GM11168 (cell line): ENCODE measurements around the gene SAPCD2.
"Not testable (repeated sequence)": the region's sequence is repeated elsewhere in the genome, so short reads cannot be mapped to it uniquely, and the experiment has no call there.

Source experiments
- in situ Hi-C: fragments of 300-500 bp; cut with MboI; formaldehyde crosslinking; loops from one replicate; pipeline ENCODE4 v1.12.0; 2022; ENCODE audit warnings: low sequenced_read_pairs; ENCODE audit not compliant: unreplicated experiment

Gene SAPCD2

DNA sequence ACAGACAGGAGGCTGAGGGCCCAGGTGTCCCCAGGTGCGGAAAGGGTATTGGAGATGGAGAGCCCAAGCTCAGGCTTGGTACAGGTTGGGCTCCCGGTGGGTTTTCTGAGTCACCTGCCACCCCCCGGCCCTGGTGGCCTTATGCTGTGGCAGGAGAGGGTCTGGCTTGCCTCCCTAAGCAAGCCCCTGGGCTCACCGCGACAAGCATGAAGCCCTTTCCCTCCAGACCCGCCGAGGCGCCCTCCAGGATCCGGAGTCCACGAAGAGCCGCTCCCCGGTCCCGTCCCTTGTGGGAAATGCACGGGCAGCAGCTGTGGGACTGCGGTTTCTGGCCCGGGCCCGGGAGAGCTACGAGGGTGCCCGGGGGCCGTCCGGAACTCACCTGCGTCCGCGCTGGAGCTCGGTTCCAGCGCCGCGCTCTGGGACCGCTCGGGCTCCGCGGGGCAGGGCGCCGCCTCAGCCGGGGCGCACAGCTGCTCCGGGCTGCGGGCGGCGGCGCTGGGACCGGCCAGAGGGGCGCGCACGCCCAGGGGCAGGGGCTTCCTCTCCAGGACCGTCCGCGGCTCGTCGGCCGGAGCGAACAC, 757 bp downstream of the SAPCD2 start:
- in situ Hi-C loops = no loop called here

DNA sequence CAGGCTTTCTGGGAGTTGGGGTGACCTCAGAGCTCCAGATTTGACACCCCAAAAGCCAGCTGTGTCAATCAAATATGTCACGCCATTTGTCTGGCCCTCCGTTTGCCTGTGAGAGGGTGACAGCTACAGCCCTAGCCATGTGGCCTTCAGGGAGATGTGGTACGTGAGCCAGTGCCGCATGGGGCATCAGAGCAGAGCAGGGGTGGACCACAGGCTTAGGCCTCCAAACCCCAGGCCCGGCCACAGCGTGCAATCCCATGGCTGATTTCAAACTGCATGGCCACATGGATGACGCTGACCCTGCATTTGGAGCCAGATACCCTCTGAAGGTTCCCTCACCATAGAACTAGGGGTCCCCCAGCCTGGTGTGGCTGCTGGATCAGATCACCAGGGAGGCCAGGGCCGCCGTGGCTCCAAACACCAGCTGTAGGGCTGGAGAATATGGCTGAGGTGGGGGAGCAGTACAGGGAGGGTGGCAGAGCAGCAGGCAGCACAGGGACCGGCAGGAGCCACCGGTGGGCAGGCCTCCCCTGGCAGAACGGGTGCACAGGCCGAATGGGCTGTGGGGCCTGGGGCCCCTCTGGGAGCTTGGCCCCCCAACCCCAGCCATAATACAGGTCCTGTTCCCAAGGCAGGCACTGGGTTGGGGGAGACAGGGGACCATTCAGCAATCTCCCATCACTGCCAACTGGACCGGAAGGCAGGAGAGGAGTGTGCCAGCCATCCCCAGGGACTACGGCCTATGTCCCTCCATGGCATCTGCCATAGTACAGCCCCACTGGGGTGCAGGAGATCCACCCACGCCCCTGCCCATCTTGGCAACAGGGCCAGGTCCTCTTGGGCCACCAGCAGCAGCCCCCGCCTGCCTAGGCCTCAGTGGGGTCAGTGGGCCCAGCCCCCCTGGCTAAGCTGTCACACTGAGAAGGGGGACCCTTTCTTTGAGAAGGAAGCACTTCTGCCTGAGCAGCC, 1.5 kb downstream of the SAPCD2 start:
- in situ Hi-C loops = no loop called here

DNA sequence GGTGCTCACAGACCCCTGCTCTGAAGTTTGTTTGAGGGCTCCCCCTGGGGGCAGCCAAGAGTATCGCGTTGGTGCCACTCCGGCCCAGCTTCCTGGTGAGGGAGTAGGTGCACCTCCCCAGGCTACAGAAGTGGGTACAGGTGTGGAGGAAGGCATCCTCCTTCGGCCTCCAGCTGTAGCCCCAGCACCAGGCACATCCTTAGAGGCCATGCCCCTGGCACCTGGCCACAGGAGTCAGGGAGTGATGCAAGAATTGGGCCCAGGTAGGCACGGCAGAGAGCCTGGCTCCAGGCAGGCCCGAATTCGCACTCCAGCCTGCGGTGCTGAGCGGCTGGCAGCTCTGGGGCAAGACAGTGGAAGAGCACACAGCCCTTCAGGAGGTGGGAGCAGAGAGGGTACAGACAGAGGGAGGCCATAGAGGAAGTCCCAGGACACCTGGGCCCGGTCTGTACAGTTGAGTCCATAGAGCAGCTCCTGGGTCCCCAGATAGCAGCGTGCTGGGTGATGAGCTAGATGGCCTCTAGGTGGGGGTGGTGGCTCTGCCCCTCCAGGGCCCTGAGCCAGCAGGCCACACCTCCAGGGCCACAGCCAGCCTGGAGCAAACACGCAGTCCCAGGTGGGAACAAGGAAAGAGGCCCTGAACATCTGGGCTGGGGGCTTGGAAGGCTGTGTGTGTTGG, 2.4 kb downstream of the SAPCD2 start:
- in situ Hi-C loops = no loop called here

DNA sequence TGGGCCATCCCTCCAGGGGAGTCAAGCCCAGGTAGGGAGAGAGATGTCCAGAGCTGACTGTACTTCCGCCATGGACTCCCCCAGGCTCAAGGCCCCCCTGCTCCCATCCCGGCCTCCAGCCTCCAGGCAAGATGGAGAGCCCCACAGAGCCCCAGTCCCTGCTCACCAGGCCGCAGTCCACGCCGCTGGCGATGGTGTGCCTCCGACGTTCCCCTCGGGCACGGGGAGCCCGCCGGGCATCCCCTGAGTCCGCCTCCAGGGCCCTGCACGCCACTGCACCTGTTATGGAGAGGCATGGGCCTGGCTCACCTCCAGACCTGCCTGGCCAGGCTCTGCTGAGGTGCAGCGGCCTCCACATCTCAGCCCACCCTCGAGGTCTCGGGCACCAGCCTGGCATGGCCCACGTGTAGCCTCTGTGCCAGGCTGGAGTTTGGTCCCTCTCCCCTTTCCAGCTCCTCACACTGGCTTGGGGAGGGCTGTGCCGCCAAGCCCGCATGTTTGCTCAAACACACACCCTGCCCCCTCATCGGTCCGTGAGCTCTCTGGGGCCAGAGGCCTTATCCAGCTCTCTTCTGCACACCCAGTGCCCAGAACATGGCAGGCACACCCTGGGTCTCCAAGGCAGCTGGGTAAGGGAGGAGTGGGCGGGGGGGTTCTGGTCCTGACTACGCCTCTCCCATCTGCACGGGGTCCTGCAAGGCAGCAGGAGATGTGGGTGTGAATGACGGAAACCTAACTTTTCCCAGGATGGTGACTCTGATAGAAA, 4.1 kb downstream of the SAPCD2 start:
- in situ Hi-C loops = no loop called here

DNA sequence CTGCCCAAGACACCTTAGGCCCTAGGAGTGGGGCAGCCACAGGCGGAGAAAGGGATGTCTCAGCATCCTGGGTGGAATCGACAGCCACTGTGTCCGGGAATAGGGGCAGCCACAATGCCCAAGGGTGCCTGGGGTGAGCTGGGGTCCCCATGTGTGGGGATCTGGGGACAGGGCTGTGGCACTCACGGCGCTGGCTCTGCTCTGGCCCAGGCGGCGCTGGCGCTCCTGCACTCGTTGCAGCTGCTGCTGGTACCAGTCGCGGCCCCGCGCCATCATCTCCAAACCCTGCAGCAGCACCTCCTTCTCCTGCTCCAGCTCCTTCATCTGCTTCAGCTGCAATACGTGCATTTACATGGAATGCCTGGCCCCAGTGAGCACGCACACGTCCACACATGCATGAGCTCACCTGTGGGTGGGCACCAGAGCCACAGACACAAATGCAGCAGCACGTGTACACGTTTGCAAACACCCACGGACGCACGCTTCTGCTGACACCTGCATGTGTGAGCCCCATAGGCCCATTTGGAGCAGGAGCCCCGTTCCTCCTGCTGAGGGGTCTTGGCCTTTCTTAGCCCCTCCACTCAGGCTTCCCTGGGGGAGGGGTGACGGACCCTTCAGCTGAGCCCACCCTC, 4.9 kb downstream of the SAPCD2 start:
- in situ Hi-C loops = no loop called here

DNA sequence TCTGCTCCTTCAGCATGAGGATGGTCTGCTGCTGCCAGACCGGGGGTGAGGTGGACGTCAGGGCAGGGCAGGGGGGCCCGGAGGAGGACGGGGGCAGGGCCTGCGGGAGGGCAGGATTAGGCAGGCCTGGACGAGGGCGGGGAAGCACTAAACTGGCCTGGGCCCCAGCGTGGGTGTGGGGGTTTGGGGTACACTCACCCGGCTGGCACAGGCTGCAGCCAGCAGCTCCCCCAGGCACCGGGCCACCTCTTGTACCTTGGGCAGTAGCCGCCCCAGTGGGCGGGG, 5.5 kb downstream of the SAPCD2 start:
- in situ Hi-C loops = no loop called here

DNA sequence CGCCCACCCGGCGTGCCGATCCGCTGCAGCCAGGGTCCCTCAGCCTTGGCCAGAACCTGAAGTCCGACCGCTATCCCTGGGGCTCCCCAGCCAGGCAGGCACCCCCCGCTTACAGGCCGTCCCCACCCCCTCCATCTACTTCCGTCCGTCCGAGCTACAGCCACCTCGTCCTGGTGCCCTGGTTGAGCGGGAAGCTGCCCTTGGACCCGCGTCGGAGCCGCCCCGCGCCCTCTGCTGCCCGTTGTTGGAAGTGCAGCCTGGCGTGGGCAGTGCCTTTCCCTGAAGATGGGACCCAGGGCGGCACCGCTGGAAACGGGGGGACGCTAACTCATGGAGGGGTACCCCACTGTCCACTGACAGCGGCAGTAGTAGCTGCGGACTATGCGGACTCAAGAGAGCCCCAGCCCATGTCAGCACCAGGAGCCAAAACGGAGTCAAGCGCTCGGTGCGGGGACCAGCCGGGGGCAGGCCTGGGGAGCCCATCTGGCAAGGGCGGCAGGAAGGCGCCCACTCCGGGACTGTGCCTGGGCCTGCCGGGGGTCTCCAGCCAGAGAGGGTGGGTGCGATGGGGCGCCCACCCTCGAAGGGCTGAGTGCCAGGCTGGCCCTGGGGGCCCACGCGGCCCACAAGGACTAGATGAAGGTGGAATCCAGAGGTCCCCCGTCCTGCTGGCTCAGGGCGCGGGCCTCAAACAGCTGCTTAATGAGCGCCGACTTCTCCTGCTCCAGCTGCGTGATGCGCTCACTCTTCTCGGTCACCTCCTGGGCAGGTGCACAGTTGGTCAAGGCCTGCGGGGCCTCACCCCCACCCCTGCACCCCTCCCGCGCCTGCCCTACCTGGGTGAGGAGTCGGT, 6.1 kb downstream of the SAPCD2 start:
- in situ Hi-C loops = no loop called here

DNA sequence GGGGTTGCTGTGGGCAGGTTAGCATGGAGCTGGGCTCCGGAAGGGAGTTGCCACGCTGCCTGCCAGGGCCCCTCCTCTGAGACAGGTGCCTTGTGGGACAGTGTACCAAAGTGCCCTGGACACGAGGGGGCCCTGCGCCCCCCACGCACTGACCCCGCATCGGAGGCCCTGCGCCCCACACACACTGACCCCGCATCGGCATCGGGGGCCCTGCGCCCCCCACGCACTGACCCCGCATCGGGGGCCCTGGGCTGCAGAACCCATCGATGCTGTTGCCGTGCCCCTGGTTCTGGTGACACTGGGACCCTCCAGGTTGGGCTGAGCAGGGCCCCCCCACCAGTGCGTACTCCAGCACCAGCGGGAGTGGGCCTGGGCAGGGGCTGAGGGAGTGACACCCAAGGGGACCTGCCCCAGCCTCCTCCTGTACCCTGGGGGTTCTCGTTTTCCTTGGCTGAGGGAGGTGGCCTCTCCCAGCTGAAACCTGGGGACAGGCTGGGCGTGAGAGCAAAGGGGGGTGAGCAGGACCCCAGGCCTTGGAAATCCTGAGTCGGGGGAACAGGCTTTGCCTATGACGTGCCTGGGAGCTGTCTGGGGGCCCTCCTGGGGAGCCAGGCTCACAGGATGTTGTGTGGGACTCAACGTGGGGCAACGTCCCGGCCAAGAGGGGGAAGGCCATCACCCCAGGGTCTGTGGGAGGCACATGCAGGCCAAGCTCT, 6.9 kb downstream of the SAPCD2 start:
- in situ Hi-C loops = no loop called here

DNA sequence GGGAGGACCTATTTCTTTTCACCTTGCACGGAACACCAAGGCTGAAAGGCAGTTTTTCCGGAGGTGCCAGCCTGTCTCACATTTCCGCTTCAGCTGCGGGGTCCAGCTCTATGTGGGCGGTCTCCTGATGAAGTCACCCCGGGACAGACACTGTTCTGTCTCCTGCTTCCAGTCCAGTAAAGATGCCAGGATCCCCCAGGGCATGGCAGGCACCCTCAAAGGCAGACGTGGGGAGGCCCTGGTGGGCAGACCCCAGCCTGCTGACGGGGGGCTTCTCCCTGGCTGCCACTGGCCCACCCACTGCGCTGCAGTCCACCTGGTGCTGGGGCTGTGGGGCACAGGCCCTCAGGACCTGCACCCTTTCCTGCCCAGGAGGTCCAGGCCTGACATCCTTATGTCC, 7.6 kb downstream of the SAPCD2 start:
- in situ Hi-C loops = not testable (repeated sequence)

DNA sequence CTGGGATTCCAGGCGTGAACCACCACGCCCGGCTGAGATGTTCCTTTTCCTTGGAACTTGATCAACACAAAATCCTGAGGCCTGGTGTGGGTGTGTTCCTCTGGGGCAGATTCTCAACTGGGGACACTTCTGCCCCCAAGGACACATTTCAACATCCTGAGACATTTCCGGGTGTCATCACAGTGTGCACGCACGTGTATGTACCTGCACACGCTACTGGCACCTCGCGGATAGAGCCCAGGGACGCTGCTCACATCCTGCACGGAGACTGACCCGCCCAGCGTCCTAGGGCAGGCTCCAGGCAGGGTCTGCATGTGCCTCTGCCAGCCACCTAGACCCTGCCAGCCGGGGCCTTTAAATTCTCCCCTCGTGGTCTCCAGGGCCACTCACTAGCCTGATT, 8.0 kb downstream of the SAPCD2 start:
- in situ Hi-C loops = no loop called here

DNA sequence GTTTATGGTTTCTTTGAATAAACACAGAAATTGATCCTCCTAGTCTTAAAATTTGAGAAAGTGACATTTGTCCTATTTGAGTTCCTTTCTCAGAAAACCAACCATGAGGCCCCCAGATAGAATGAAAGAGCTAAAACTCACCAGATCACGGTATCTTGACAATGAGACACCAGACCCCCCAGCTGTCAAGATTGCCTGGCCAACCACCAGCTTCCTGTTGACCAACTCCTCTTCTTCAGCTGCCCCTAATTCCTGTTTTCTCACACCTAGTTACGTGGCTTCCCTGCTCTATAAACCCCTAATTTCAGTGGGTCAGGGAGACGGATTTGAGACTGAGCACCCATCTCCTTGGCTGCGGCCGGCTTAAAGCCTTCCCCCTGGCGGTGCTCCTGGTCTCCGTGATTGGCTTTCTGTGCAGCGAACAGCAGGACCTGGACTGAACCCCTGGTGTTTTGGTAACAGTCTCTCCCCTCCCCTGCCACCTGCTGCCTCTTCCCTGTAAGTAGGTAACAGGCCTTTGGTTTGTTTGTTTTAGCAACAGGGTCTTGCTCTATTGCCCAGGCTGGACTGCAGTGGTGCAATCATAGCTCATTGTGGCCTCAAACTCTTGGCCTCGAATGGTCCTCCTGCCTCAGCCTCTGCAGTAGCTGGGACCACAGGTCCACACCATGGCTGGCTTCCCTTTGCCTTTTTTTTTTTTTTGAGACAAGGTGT, 11.7 kb downstream of the SAPCD2 start:
- in situ Hi-C loops = no loop called here

DNA sequence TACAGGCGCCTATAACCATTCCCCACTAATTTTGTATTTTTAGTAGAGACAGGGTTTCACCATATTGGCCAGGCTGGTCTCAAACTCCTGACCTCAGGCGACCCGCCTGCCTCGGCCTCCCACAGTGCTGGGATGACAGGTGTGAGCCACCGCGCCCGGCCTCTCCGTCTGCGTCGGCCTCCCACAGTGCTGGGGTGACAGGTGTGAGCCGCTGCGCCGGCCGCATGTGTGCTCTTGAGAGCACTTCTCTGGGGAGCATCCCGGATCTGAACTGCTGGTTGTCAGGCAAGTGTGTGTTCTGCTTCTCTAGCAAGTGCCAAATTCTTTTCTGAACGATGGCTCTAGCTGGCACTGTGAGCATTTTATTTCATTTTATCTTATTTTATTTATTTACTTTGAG, 12.8 kb downstream of the SAPCD2 start:
- in situ Hi-C loops = no loop called here

DNA sequence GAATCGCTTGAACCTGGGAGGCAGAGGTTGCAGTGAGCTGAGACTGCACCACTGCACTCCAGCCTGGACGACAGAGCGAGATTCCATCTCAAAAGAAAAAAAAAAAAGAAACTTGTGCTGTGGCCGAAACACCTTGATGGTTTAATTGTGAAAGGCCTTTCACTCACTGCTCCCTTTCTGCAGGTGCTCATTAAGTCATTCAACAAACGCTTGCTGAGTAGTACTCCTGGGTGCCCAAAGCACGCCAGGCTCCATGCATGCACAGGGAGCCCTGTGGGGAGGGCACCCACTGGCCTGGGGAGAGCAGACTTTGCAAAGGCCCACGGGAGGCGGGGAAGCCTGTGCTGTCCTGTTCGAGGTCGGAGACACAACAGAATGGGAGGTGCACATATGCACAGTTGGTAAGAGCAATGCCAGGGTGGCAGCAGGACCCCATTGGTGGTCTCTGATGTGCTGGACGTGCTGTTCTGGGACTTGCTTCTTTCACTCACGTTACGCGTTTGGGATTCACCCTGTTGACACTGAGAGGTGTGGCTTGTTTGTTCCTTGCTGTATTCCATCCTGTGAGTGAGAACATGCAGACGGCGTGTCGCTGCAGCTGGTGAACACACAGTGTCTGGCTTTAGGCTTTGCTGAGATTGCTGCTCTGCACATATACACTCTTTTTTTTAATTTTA, 13.5 kb downstream of the SAPCD2 start:
- in situ Hi-C loops = no loop called here

DNA sequence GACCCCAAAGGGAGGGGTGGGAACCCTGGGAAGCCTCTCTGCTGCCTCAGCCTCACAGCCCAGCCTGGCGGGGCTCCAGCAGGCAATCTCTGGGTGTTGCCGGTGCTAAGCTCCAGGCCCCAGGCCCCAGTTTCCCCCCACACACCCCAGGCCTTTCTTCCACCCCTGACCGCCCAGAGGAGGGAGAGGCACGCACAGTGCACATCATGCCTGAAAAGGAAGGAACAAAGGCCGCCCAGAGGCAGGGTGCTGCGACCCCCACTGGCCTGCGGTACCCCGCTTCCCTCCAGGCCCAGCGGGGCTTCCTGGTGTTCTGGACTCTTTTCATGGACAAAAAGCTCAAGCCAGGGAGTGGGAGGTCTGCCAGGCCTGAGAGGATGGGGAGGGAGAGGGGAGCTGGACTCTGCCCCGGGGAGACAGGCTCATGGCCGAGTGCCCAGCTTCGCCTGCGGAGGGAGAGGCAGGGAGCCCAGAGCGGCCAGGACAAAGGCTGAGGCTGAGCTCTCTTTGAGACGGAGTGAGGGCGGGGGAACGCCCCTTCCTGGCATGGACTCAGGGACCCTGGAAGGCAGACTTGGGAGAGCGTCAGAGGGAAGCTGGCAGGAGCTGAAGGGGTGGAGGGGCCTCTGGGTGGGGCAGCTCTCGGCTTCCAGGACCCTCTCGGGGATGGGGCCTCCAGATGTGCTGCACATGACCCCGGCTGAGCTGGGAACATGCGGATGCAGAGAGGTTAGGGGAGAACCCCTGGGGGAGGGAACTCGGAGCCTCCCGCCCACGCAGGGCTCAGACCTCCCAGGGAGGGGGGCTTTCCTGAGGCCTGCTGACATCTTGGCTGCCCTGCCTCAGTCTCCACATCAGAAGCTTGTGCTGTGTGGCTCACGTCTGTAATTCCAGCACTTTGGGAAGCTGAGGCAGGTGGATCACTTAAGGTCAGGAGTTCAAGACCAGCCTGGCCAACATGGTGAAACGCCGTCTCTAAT, 14.7 kb downstream of the SAPCD2 start:
- in situ Hi-C loops = no loop called here

DNA sequence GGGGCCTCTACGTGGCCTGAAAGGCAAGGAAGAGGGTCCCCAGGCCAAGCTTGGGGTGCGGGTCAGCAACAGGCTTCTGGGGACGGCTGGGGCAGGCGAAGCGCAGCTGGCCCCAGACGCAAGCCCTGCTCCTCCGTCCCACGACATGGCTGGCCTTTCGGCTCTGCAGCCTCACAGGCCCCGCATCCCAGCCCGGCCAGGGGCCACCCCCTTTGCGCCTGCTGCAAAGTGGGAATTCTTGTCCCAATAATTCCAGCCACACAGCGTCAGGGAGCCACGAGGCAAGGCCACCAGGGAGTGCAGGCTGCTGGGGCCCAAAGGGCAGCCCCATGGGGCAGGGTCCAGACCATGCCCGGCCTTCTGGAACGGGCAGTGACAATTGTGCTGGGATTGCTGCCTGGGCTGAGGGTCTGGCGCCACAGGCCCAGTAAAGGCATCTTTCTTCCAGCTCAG, 15.4 kb downstream of the SAPCD2 start:
- in situ Hi-C loops = no loop called here
